HEK293 (cell line): Measurements from ENCODE around the gene SCRN2.

ENCODE experiments used
- BCL11A ChIP-seq: fragments of 450-650 bp; formaldehyde crosslinking; IDR thresholded peaks from 2 replicates; pipeline ENCODE4 v1.5.1; 2016; ENCODE audit warnings: low read depth, missing biosample characterization, missing genetic modification characterization
- OVOL3 ChIP-seq: fragments of 450-650 bp; formaldehyde crosslinking; IDR thresholded peaks from 2 replicates; pipeline ENCODE4 v1.5.1; 2016; ENCODE audit warnings: missing biosample characterization, missing genetic modification characterization
- SCRT1 ChIP-seq: fragments of 450-650 bp; formaldehyde crosslinking; IDR thresholded peaks from 2 replicates; pipeline ENCODE4 v1.5.1; 2016; ENCODE audit warnings: missing biosample characterization, missing genetic modification characterization, borderline replicate concordance
- SETDB1 ChIP-seq: IDR thresholded peaks from one replicate; pipeline ENCODE4 v1.6.1; 2017; ENCODE audit warnings: mild to moderate bottlenecking, low read length, moderate library complexity, mixed read lengths; ENCODE audit not compliant: insufficient read length
- WT1 ChIP-seq: fragments of 450-650 bp; formaldehyde crosslinking; IDR thresholded peaks from 2 replicates; pipeline ENCODE4 v1.5.1; 2016; ENCODE audit warnings: missing biosample characterization, missing genetic modification characterization
- ZBTB21 ChIP-seq: fragments of 450-650 bp; formaldehyde crosslinking; IDR thresholded peaks from 2 replicates; pipeline ENCODE4 v1.5.1; 2017; ENCODE audit warnings: missing biosample characterization, missing genetic modification characterization
- ZBTB7A ChIP-seq: fragments of 450-650 bp; formaldehyde crosslinking; IDR thresholded peaks from 2 replicates; pipeline ENCODE4 v1.5.1; 2016; ENCODE audit warnings: low read depth, missing biosample characterization, missing genetic modification characterization
- ZBTB8A ChIP-seq: fragments of 450-650 bp; formaldehyde crosslinking; IDR thresholded peaks from 2 replicates; pipeline ENCODE4 v1.5.1; 2016; ENCODE audit warnings: missing biosample characterization, missing genetic modification characterization
- ZIC2 ChIP-seq: fragments of 450-650 bp; formaldehyde crosslinking; IDR thresholded peaks from 2 replicates; pipeline ENCODE4 v1.5.1; 2016; ENCODE audit warnings: missing biosample characterization, missing genetic modification characterization
- ZNF140 ChIP-seq: fragments of 450-650 bp; formaldehyde crosslinking; IDR thresholded peaks from 2 replicates; pipeline ENCODE4 v1.5.1; 2016; ENCODE audit warnings: missing biosample characterization, missing genetic modification characterization
- ZNF174 ChIP-seq: fragments of 450-650 bp; formaldehyde crosslinking; IDR thresholded peaks from 2 replicates; pipeline ENCODE4 v1.5.0; 2017; ENCODE audit warnings: missing biosample characterization, mild to moderate bottlenecking, missing genetic modification characterization
- ZNF184 ChIP-seq: fragments of 450-650 bp; IDR thresholded peaks from 2 replicates; pipeline ENCODE4 v1.5.1; 2018; ENCODE audit warnings: missing biosample characterization, mild to moderate bottlenecking, missing genetic modification characterization
- ZNF239 ChIP-seq: fragments of 450-650 bp; formaldehyde crosslinking; IDR thresholded peaks from 2 replicates; pipeline ENCODE4 v1.5.1; 2016; ENCODE audit warnings: missing biosample characterization, missing genetic modification characterization
- ZNF248 ChIP-seq: fragments of 450-650 bp; formaldehyde crosslinking; IDR thresholded peaks from 2 replicates; pipeline ENCODE4 v1.5.1; 2017; ENCODE audit warnings: missing biosample characterization, missing genetic modification characterization
- ZNF292 ChIP-seq: fragments of 450-650 bp; formaldehyde crosslinking; IDR thresholded peaks from 2 replicates; pipeline ENCODE4 v1.5.1; 2016; ENCODE audit warnings: low read depth, missing biosample characterization, missing genetic modification characterization, borderline replicate concordance
- ZNF341 ChIP-seq: fragments of 450-650 bp; formaldehyde crosslinking; IDR thresholded peaks from 2 replicates; pipeline ENCODE4; 2016; ENCODE audit warnings: low read depth, missing biosample characterization, missing genetic modification characterization
- ZNF350 ChIP-seq: fragments of 450-650 bp; formaldehyde crosslinking; IDR thresholded peaks from 2 replicates; pipeline ENCODE4 v1.5.0; 2017; ENCODE audit warnings: missing biosample characterization, mild to moderate bottlenecking, missing genetic modification characterization
- ZNF366 ChIP-seq: fragments of 450-650 bp; formaldehyde crosslinking; conservative IDR thresholded peaks from 2 replicates; pipeline ENCODE4 v1.5.1; 2016; ENCODE audit warnings: missing biosample characterization, missing genetic modification characterization
- ZNF391 ChIP-seq: fragments of 450-650 bp; formaldehyde crosslinking; IDR thresholded peaks from 2 replicates; pipeline ENCODE4 v1.5.1; 2016; ENCODE audit warnings: low read depth, missing biosample characterization, missing genetic modification characterization, borderline replicate concordance
- ZNF394 ChIP-seq: fragments of 450-650 bp; formaldehyde crosslinking; IDR thresholded peaks from 2 replicates; pipeline ENCODE4 v1.5.1; 2016; ENCODE audit warnings: missing biosample characterization, missing genetic modification characterization, mild to moderate bottlenecking, moderate library complexity, borderline replicate concordance
- ZNF416 ChIP-seq: fragments of 450-650 bp; formaldehyde crosslinking; IDR thresholded peaks from 2 replicates; pipeline ENCODE4 v1.5.1; 2016; ENCODE audit warnings: missing biosample characterization, missing genetic modification characterization
- ZNF530 ChIP-seq: fragments of 450-650 bp; formaldehyde crosslinking; IDR thresholded peaks from 2 replicates; pipeline ENCODE4 v1.5.1; 2016; ENCODE audit warnings: low read depth, missing biosample characterization, missing genetic modification characterization
- ZNF555 ChIP-seq: fragments of 450-650 bp; formaldehyde crosslinking; conservative IDR thresholded peaks from 2 replicates; pipeline ENCODE4 v1.5.1; 2017; ENCODE audit warnings: missing biosample characterization, mild to moderate bottlenecking, missing genetic modification characterization, inconsistent platforms
- ZNF560 ChIP-seq: fragments of 450-650 bp; formaldehyde crosslinking; IDR thresholded peaks from 2 replicates; pipeline ENCODE4 v1.5.1; 2017; ENCODE audit warnings: missing biosample characterization, missing genetic modification characterization, borderline replicate concordance
- ZNF629 ChIP-seq: fragments of 450-650 bp; formaldehyde crosslinking; IDR thresholded peaks from 2 replicates; pipeline ENCODE4 v1.5.1; 2017; ENCODE audit warnings: missing biosample characterization, missing genetic modification characterization
- ZNF677 ChIP-seq: fragments of 450-650 bp; IDR thresholded peaks from 2 replicates; pipeline ENCODE4 v1.5.0; 2018; ENCODE audit warnings: missing biosample characterization, mild to moderate bottlenecking, missing genetic modification characterization, moderate library complexity
- ZNF792 ChIP-seq: fragments of 450-650 bp; formaldehyde crosslinking; IDR thresholded peaks from 2 replicates; pipeline ENCODE4 v1.5.1; 2016; ENCODE audit warnings: missing biosample characterization, missing genetic modification characterization
- ZNF830 ChIP-seq: fragments of 450-650 bp; IDR thresholded peaks from 2 replicates; pipeline ENCODE4 v1.5.0; 2018; ENCODE audit warnings: missing biosample characterization, missing genetic modification characterization, low read depth, mild to moderate bottlenecking, moderate library complexity
- ZNF843 ChIP-seq: fragments of 450-650 bp; formaldehyde crosslinking; IDR thresholded peaks from 2 replicates; pipeline ENCODE4 v1.5.1; 2016; ENCODE audit warnings: missing biosample characterization, missing genetic modification characterization
- TF ChIP-seq, protein P1 (sequence below): fragments of 450-650 bp; formaldehyde crosslinking; IDR thresholded peaks from 2 replicates; pipeline ENCODE4 v1.5.1; 2016; ENCODE audit warnings: missing biosample characterization, missing genetic modification characterization
- TF ChIP-seq, protein P2 (sequence below): fragments of 450-650 bp; formaldehyde crosslinking; IDR thresholded peaks from 2 replicates; pipeline ENCODE4 v1.5.1; 2016; ENCODE audit warnings: missing biosample characterization, missing genetic modification characterization
- TF ChIP-seq, protein P3 (sequence below): fragments of 450-650 bp; formaldehyde crosslinking; IDR thresholded peaks from 2 replicates; pipeline ENCODE4 v1.5.1; 2016; ENCODE audit warnings: missing biosample characterization, missing genetic modification characterization, borderline replicate concordance
- TF ChIP-seq, protein P4 (sequence below): fragments of 450-650 bp; formaldehyde crosslinking; IDR thresholded peaks from 2 replicates; pipeline ENCODE4 v1.5.1; 2016; ENCODE audit warnings: missing biosample characterization, missing genetic modification characterization

Gene SCRN2

DNA sequence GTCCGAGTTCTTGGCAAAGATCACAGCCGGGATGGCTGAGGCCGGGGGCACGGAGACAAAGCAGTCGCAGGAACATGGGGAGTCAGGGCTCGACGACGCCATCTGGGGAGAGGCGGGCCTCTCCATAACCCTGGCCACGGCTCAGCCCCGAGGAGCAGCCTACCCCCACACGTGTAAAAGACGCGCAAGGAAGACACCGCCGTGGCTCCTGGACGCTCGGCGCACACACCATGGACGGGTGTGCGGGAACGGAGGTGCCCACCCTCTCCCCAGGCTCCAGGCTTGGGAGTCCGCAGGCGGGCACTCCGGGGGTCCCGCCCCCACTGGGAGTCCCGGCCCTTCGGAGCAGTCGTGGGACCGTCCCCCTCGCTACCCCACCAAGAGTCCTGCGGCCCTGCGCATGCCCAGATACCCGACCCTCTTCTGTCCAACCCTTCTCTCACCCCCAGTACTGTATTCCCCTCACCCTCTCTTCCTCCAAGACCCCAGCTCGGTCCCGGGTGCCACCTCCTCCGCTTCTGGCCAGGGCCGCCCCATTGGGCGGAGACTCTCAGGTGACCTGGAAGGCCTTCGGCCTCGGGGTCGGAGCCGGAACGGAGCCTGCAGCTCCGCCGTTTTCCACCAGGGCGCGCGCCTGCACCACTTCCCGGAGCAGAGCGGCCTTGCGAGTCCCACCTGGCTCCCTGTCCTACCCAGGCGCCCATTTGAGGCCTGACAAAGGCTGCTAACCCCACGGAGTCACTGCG lies at the start of gene SCRN2 (continued):
- TF ChIP-seq, protein P1, sequence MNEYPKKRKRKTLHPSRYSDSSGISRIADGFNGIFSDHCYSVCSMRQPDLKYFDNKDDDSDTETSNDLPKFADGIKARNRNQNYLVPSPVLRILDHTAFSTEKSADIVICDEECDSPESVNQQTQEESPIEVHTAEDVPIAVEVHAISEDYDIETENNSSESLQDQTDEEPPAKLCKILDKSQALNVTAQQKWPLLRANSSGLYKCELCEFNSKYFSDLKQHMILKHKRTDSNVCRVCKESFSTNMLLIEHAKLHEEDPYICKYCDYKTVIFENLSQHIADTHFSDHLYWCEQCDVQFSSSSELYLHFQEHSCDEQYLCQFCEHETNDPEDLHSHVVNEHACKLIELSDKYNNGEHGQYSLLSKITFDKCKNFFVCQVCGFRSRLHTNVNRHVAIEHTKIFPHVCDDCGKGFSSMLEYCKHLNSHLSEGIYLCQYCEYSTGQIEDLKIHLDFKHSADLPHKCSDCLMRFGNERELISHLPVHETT (tag by site-specific recombination), result peak; percentile 44
- TF ChIP-seq ZNF341 (no peak), WT1 (tag by site-specific recombination) (no peak), ZNF830 (no peak), ZNF350 (tag by site-specific recombination) (no peak), ZNF530 (no peak), ZNF555 (tag by site-specific recombination) (no peak), ZBTB7A (tag by site-specific recombination) (0 out of 2 replicates have a peak, but pooled peaks have one; percentile 26), ZNF843 (no peak), ZNF248 (no peak), ZNF292 (tag by site-specific recombination) (no peak), SCRT1 (tag by site-specific recombination) (no peak), ZNF174 (tag by site-specific recombination) (no peak), ZBTB8A (tag by site-specific recombination) (peak; percentile 52), ZNF140 (tag by site-specific recombination) (no peak), ZNF239 (no peak), SETDB1 (no peak), ZNF394 (tag by site-specific recombination) (no peak), ZNF416 (no peak), ZNF560 (no peak), ZNF184 (tag by site-specific recombination) (no peak), ZNF391 (tag by site-specific recombination) (no peak), ZNF792 (tag by site-specific recombination) (no peak), ZNF629 (tag by site-specific recombination) (peak; percentile 59; the same call in 1 of the 2 replicates), OVOL3 (tag by site-specific recombination) (no peak), ZBTB21 (tag by site-specific recombination) (no peak), BCL11A (tag by site-specific recombination) (peak; percentile 77; the same call in 1 of the 2 replicates), ZNF677 (tag by site-specific recombination) (no peak), ZNF366 (tag by site-specific recombination) (no peak), ZIC2 (peak; percentile 82)
- TF ChIP-seq, protein P2, sequence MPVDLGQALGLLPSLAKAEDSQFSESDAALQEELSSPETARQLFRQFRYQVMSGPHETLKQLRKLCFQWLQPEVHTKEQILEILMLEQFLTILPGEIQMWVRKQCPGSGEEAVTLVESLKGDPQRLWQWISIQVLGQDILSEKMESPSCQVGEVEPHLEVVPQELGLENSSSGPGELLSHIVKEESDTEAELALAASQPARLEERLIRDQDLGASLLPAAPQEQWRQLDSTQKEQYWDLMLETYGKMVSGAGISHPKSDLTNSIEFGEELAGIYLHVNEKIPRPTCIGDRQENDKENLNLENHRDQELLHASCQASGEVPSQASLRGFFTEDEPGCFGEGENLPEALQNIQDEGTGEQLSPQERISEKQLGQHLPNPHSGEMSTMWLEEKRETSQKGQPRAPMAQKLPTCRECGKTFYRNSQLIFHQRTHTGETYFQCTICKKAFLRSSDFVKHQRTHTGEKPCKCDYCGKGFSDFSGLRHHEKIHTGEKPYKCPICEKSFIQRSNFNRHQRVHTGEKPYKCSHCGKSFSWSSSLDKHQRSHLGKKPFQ (tag by site-specific recombination), result no peak
- TF ChIP-seq, protein P3, sequence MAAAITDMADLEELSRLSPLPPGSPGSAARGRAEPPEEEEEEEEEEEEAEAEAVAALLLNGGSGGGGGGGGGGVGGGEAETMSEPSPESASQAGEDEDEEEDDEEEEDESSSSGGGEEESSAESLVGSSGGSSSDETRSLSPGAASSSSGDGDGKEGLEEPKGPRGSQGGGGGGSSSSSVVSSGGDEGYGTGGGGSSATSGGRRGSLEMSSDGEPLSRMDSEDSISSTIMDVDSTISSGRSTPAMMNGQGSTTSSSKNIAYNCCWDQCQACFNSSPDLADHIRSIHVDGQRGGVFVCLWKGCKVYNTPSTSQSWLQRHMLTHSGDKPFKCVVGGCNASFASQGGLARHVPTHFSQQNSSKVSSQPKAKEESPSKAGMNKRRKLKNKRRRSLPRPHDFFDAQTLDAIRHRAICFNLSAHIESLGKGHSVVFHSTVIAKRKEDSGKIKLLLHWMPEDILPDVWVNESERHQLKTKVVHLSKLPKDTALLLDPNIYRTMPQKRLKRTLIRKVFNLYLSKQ (tag by site-specific recombination), result no peak
- TF ChIP-seq, protein P4, sequence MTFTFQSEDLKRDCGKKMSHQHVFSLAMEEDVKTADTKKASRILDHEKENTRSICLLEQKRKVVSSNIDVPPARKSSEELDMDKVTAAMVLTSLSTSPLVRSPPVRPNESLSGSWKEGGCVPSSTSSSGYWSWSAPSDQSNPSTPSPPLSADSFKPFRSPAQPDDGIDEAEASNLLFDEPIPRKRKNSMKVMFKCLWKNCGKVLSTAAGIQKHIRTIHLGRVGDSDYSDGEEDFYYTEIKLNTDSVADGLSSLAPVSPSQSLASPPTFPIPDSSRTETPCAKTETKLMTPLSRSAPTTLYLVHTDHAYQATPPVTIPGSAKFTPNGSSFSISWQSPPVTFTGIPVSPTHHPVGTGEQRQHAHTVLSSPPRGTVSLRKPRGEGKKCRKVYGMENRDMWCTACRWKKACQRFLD (tag by site-specific recombination), result no peak
- TF ChIP-seq, all 188 proteins: peak for 45
